A549 (cell line): ENCODE data around the gene ST6GALNAC2. TPM values are rescaled to one million over a fixed set of nuclear protein-coding genes. Genes with fewer than 3 reads are reported as not detected.

Source experiments
- ATAC-seq, 2 experiments: fragments of 200-7000 bp in 1 of 2; fragments of >200 bp in 1 of 2; cut with Nextera tagmentation in 1 of 2; cut with Tn5 transposase in 1 of 2; 3 replicates each; pipeline versions ENCODE4 v1.8.0 to v1.9.1; 2018 to 2020; ENCODE audit warnings: mild to moderate bottlenecking in 1 of 2, moderate library complexity in 1 of 2
- CTCF ChIA-PET: fragments of 300-600 bp; sonication (Branson Sonifier 250); formaldehyde crosslinking; extraction: SDS; loops from one replicate; lab custom pipeline; 2021; ENCODE audit warnings: antibody characterized with exemption, inconsistent platforms; lab: Yijun Ruan, JAX
- POLR2A ChIA-PET: fragments of 350-600 bp; formaldehyde crosslinking; extraction: SDS; loops from one replicate; lab custom pipeline; 2021; ENCODE audit warnings: antibody characterized with exemption, inconsistent platforms; lab: Yijun Ruan, JAX
- DNase-seq, 2 experiments: peaks; one replicate each; pipeline versions ENCODE4 v3.0.0 to v3.0.0-alpha.2; 2011 to 2016; ENCODE audit warnings: low read depth in 1 of 2, low spot score in 1 of 2
- FAIRE-seq: peaks from 2 replicates; lab custom pipeline; 2011; peaks lifted over from hg19 to GRCh38; lab: Jason Lieb, UNC
- H3K27ac ChIP-seq, 2 experiments: fragments of >200 bp; sonication (Bioruptor Twin); formaldehyde crosslinking; 3 replicates each; pipeline ENCODE4 v1.5.1; 2016 to 2017
- H3K4me1 ChIP-seq: fragments of >200 bp; sonication (Bioruptor Twin); formaldehyde crosslinking; 3 replicates; pipeline ENCODE4 v1.6.1; 2016
- H3K4me2 ChIP-seq: fragments of >200 bp; sonication (Bioruptor Twin); formaldehyde crosslinking; 3 replicates; pipeline ENCODE4 v1.6.1; 2016
- H3K4me3 ChIP-seq: fragments of >200 bp; sonication (Bioruptor Twin); formaldehyde crosslinking; 3 replicates; pipeline ENCODE4 v1.5.1; 2016
- H3K9me3 ChIP-seq: fragments of >200 bp; sonication (Bioruptor Twin); formaldehyde crosslinking; 3 replicates; pipeline ENCODE4 v1.6.1; 2016
- CEBPB ChIP-seq, 2 experiments: fragments of >200 bp in 1 of 2; sonication (Bioruptor Twin) in 1 of 2; formaldehyde crosslinking in 1 of 2; IDR thresholded peaks; 2 replicates each; pipeline ENCODE4 v1.6.1; 2012 to 2016
- CHD4 ChIP-seq: fragments of 200-600 bp; sonication (generic); IDR thresholded peaks from 2 replicates; pipeline ENCODE4 v1.6.1; 2016; ENCODE audit warnings: antibody characterized with exemption, mild to moderate bottlenecking, borderline replicate concordance
- EHMT2 ChIP-seq: fragments of 200-600 bp; sonication (generic); IDR thresholded peaks from 2 replicates; pipeline ENCODE4 v1.6.1; 2016; ENCODE audit warnings: antibody characterized with exemption, low read depth, mild to moderate bottlenecking, moderate library complexity
- ESRRA ChIP-seq: fragments of 150-350 bp; IDR thresholded peaks from 2 replicates; pipeline ENCODE4 v1.6.1; 2014; ENCODE audit warnings: mild to moderate bottlenecking, low read length, borderline replicate concordance
- FOXS1 ChIP-seq: fragments of 250-450 bp; sonication (Bioruptor Pico); IDR thresholded peaks from 2 replicates; pipeline ENCODE4 v1.5.0; 2020; ENCODE audit warnings: mild to moderate bottlenecking, moderate library complexity
- HEYL ChIP-seq: fragments of 250-450 bp; sonication (Bioruptor Pico); IDR thresholded peaks from 2 replicates; pipeline ENCODE4 v1.8.0; 2021; ENCODE audit warnings: mild to moderate bottlenecking, moderate library complexity
- HOXA7 ChIP-seq: fragments of 250-450 bp; sonication (Bioruptor Pico); IDR thresholded peaks from 2 replicates; pipeline ENCODE4 v1.5.0; 2020; ENCODE audit warnings: mild to moderate bottlenecking, moderate library complexity
- HOXB13 ChIP-seq: fragments of 250-450 bp; sonication (Bioruptor Pico); IDR thresholded peaks from 2 replicates; pipeline ENCODE4 v1.5.0; 2020; ENCODE audit warnings: low read depth, mild to moderate bottlenecking, moderate library complexity
- JUN ChIP-seq, 2 experiments: fragments of >200 bp; sonication (Bioruptor Twin); formaldehyde crosslinking; IDR thresholded peaks; 2 replicates in 1 of 2; 3 replicates in 1 of 2; pipeline ENCODE4 v1.6.1; 2016 to 2017
- MAZ ChIP-seq: fragments of 150-350 bp; IDR thresholded peaks from 2 replicates; pipeline ENCODE4 v1.6.1; 2014; ENCODE audit warnings: antibody characterized with exemption, low read depth, low read length, borderline replicate concordance
- PHF8 ChIP-seq: fragments of 200-600 bp; sonication (generic); IDR thresholded peaks from 2 replicates; pipeline ENCODE4 v1.6.1; 2016; ENCODE audit warnings: low read depth, mild to moderate bottlenecking, antibody characterized with exemption, moderate library complexity, borderline replicate concordance
- RAD21 ChIP-seq, 2 experiments: fragments of >200 bp in 1 of 2; sonication (Bioruptor Twin) in 1 of 2; formaldehyde crosslinking in 1 of 2; IDR thresholded peaks in 1 of 2; conservative IDR thresholded peaks in 1 of 2; 2 replicates in 1 of 2; 3 replicates in 1 of 2; pipeline ENCODE4 v1.6.1; 2012 to 2018; ENCODE audit warnings: inconsistent platforms in 1 of 2
- RCOR1 ChIP-seq: fragments of 150-350 bp; IDR thresholded peaks from 2 replicates; pipeline ENCODE4 v1.6.1; 2014; ENCODE audit warnings: antibody characterized with exemption, low read length, low read depth
- RNF2 ChIP-seq: fragments of 200-600 bp; sonication (generic); IDR thresholded peaks from 2 replicates; pipeline ENCODE4 v1.6.1; 2016; ENCODE audit warnings: low read depth, mild to moderate bottlenecking, antibody characterized with exemption, moderate library complexity, borderline replicate concordance
- SMC3 ChIP-seq: fragments of >200 bp; sonication (Bioruptor Twin); formaldehyde crosslinking; IDR thresholded peaks from 3 replicates; pipeline ENCODE4 v1.6.1; 2018; ENCODE audit warnings: inconsistent platforms
- SREBF2 ChIP-seq: fragments of 450-650 bp; IDR thresholded peaks from 2 replicates; pipeline ENCODE4 v1.6.1; 2014; ENCODE audit warnings: mild to moderate bottlenecking, moderate library complexity
- ZFP36 ChIP-seq: fragments of 450-650 bp; IDR thresholded peaks from 2 replicates; pipeline ENCODE4 v1.6.1; 2014; ENCODE audit warnings: borderline replicate concordance; ENCODE audit not compliant: partially characterized antibody
- ZSCAN20 ChIP-seq: fragments of 250-450 bp; sonication (Bioruptor Pico); IDR thresholded peaks from 2 replicates; pipeline ENCODE4 v1.8.0; 2022; ENCODE audit warnings: mild to moderate bottlenecking, moderate library complexity
- WGBS: methylation state at CpG from one replicate; pipeline ENCODE4 v1.1.6; 2017; ENCODE audit errors: missing lambda C conversion rate; 5-methylcytosine and 5-hydroxymethylcytosine counted together
- polyA plus RNA-seq, 4 experiments: library from polyadenylated mRNA; depleted of rRNA in 3 of 4; stranded (reverse); fragments of >200 nt; fragmentation: RNase III in 1 of 4; extraction: RNeasy Plus Mini Kit Qiagen cat#74134 plus additional on column Dnase treatment in 1 of 4; gene quantifications; 2 replicates in 3 of 4; 3 replicates in 1 of 4; pipeline ENCODE4 v1.2.3, GENCODE V29; 2011 to 2017
- TF ChIP-seq, protein P1 (sequence below): fragments of 450-650 bp; IDR thresholded peaks from 2 replicates; pipeline ENCODE4 v1.6.1; 2014; ENCODE audit warnings: antibody characterized with exemption
- TF ChIP-seq, protein P2 (sequence below): IDR thresholded peaks from 2 replicates; pipeline ENCODE4 v1.6.1; 2012; ENCODE audit warnings: low read depth, borderline replicate concordance
- TF ChIP-seq, protein P3 (sequence below): fragments of >200 bp; sonication (Bioruptor Twin); formaldehyde crosslinking; IDR thresholded peaks from 2 replicates; pipeline ENCODE4 v1.6.1; 2016

ST6GALNAC2 gene
- polyA plus RNA-seq, 2 of the 4 experiments (the other 2 are of a cell fraction): 0.41 to 0.74 TPM

DNA sequence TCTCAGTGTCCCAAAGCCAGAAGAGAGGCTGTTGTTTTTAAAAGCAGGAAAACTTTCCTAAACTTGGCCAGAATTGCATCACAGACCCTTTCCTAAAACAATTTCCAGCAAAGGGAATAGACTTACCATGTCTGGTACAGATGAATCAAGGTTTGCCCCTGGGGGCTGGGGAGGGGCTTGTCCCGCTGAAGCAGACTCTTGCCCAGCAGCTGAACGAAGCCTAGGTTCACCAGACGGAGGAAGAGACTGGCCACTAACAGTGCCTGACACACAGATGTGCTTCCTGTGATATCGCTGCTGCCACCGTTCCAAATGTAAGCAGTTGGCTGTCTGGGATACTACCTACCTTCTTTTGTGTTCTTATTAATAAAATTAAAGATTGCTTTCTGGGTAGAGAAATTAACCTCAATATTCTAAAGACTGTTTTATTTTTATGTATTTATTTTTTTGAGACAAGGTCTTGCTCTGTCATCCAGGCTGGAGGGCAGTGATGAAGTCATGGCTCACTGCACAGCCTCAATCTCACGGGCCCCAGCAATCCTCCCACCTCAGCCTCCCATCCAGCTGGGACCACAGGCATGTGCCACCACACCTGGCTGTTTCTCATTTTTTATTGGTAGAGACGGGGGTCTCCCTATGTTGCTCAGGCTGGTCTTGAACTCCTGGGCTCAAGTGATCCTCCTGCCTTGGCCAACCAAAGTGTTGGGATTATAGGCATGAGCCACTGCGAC is 32.3 kb downstream of the ST6GALNAC2 start (continued):
- TF ChIP-seq EHMT2: no peak
- TF ChIP-seq PHF8: no peak
- TF ChIP-seq JUN (IDR thresholded peaks at IDR 0.05): no peak
- TF ChIP-seq HOXA7 (CRISPR knock-in tag): no peak
- no peak for TF ChIP-seq MAZ
- TF ChIP-seq SMC3: no peak
- TF ChIP-seq, all 56 proteins: peak for 0

DNA sequence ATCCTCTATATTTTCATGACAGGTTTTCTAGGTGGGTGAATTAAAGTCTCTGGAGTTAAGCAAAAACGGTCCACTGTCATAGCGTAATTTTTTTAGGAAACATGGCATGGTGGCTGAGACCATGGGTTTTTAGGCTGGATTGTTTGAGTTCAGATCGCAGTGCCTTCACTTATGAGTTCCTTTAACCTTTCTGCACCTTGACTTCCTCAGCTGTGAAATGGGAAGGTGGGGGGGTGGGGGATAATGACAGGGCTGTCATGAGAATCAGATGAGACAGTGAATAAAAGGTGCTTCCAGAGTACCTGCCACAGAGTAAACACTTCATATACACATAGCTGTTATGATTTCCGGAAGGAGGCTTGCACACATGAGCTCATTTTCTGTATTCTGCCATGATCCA is 34.0 kb downstream of the ST6GALNAC2 start:
- ChIA-PET CTCF (interaction anchor here (0.7 to 15.7 kb wide), 13 partner anchors 8 to 515 kb away, joined by 3 to 185 read pairs (median 5); partner anchors contain the start of gene PRCD), POLR2A (interaction anchor here (1.3 kb wide), 1 partner anchor 11 kb away, joined by 4 read pairs; no protein-coding TSS in a partner anchor)
- Histone ChIP-seq H3K9me3 (no peaks in the 10 kb centered on the region), H3K4me2 (peak overlapping the region; percentile 53), H3K27ac (peak overlapping the region; percentile 78 to 87), H3K4me3 (no peak overlapping the region), H3K4me1 (peaks cover 40% of the 10 kb centered on the region)
- WGBS: 65% methylated on average over 4 of the region's 4 CpGs
- ATAC-seq (no peak), DNase-seq (no peak), FAIRE-seq (no peak)
- TF ChIP-seq FOXS1 (CRISPR knock-in tag): no peak
- no peak for TF ChIP-seq RAD21 (conservative IDR thresholded peaks at IDR 0.05 in 1 of 2, IDR thresholded peaks at IDR 0.05 in 1 of 2)
- TF ChIP-seq RNF2: no peak
- TF ChIP-seq HEYL: no peak
- no peak for TF ChIP-seq SMC3
- no peak for TF ChIP-seq CHD4
- TF ChIP-seq ESRRA: no peak
- no peak for TF ChIP-seq CEBPB (IDR thresholded peaks at IDR 0.05)
- TF ChIP-seq, protein P1, sequence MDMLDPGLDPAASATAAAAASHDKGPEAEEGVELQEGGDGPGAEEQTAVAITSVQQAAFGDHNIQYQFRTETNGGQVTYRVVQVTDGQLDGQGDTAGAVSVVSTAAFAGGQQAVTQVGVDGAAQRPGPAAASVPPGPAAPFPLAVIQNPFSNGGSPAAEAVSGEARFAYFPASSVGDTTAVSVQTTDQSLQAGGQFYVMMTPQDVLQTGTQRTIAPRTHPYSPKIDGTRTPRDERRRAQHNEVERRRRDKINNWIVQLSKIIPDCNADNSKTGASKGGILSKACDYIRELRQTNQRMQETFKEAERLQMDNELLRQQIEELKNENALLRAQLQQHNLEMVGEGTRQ: no peak
- TF ChIP-seq ZFP36: no peak
- TF ChIP-seq SREBF2: no peak
- TF ChIP-seq, protein P2, sequence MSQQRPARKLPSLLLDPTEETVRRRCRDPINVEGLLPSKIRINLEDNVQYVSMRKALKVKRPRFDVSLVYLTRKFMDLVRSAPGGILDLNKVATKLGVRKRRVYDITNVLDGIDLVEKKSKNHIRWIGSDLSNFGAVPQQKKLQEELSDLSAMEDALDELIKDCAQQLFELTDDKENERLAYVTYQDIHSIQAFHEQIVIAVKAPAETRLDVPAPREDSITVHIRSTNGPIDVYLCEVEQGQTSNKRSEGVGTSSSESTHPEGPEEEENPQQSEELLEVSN: no peak
- no peak for TF ChIP-seq RCOR1
- no peak for TF ChIP-seq HOXB13 (CRISPR knock-in tag)
- no peak for TF ChIP-seq ZSCAN20 (CRISPR knock-in tag)
- TF ChIP-seq, protein P3, sequence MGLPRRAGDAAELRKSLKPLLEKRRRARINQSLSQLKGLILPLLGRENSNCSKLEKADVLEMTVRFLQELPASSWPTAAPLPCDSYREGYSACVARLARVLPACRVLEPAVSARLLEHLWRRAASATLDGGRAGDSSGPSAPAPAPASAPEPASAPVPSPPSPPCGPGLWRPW: no peak
- TF ChIP-seq, all 56 proteins: peak for 0
